Effector CD8-positive, alpha-beta T cell (primary cell): ENCODE data around the gene STMN1.
A peak's percentile ranks its signal among the peaks of the same experiment; 100 is the strongest.
"Not testable (repeated sequence)": the region's sequence is repeated elsewhere in the genome, so short reads cannot be mapped to it uniquely, and the experiment has no call there.

ENCODE experiments used
- DNase-seq: peaks from one replicate; lab custom pipeline; 2025; lab: John Stamatoyannopoulos, UW
- total RNA-seq, 4 experiments: gene quantifications; one replicate each; lab custom pipeline; 2026; lab: John Stamatoyannopoulos, UW

STMN1 gene
- total RNA-seq = 20.4 to 43.8 (median 27.6) reads per million in 4 experiments

- peak; percentile 87 for DNase-seq
Observed at GRCh38 chr1:25905680-25906643, at the start of gene STMN1. STMN1 (minus strand) TSS chr1:25906419; CDS start chr1:25904676, 1,743 bp downstream.

GRCh38 chr1:25955553-25955952 is 49.3 kb upstream of the STMN1 start:
- DNase-seq = no peak

GRCh38 chr1:25954282-25954938 is 48.2 kb upstream of the STMN1 start:
- DNase-seq = no peak

- DNase-seq = no peak
Observed at GRCh38 chr1:25952841-25953401, 46.7 kb upstream of the STMN1 start.

- DNase-seq = no peak
Observed at GRCh38 chr1:25948641-25949040, 42.4 kb upstream of the STMN1 start.

GRCh38 chr1:25947027-25947426 is 40.8 kb upstream of the STMN1 start:
- no peak for DNase-seq

GRCh38 chr1:25945761-25946160 is 39.5 kb upstream of the STMN1 start:
- DNase-seq = no peak

GRCh38 chr1:25944986-25945385 is 38.8 kb upstream of the STMN1 start:
- DNase-seq = no peak

- DNase-seq = not testable (repeated sequence)
Observed at GRCh38 chr1:25943511-25943910, 37.3 kb upstream of the STMN1 start.

- DNase-seq = no peak
Observed at GRCh38 chr1:25936947-25937346, 30.7 kb upstream of the STMN1 start.

- DNase-seq = no peak
Observed at GRCh38 chr1:25933479-25934365, 27.5 kb upstream of the STMN1 start.

- not testable (repeated sequence) for DNase-seq
Observed at GRCh38 chr1:25932811-25933400, 26.7 kb upstream of the STMN1 start.

GRCh38 chr1:25932321-25932720 is 26.1 kb upstream of the STMN1 start:
- DNase-seq = no peak

- DNase-seq = no peak
Observed at GRCh38 chr1:25929016-25929415, 22.8 kb upstream of the STMN1 start.

GRCh38 chr1:25927521-25928265 is 21.5 kb upstream of the STMN1 start:
- DNase-seq = no peak

- no peak for DNase-seq
Observed at GRCh38 chr1:25926731-25927496, 20.7 kb upstream of the STMN1 start.

- DNase-seq = no peak
Observed at GRCh38 chr1:25924454-25924853, 18.2 kb upstream of the STMN1 start.

- DNase-seq = no peak
Observed at GRCh38 chr1:25922971-25923552, 16.8 kb upstream of the STMN1 start.
